K562 (cell line): ENCODE measurements around the gene ARHGAP29. TPM values are rescaled to one million over a fixed set of nuclear protein-coding genes. Genes with fewer than 3 reads are reported as not detected.
A peak's percentile ranks its signal among the peaks of the same experiment; 100 is the strongest.

ENCODE experiments used
- CREB1 ChIP-seq, 2 experiments: sonication (generic) in 1 of 2; formaldehyde crosslinking in 1 of 2; IDR thresholded peaks; 2 replicates each; pipeline versions ENCODE4 v1.6.1 to v1.8.0; 2012 to 2022; ENCODE audit warnings: inconsistent platforms in 1 of 2, mild to moderate bottlenecking in 1 of 2, missing genetic modification reagents in 1 of 2, moderate library complexity in 1 of 2
- CTBP1 ChIP-seq: fragments of 450-650 bp; IDR thresholded peaks from 2 replicates; pipeline ENCODE4 v1.6.1; 2016; ENCODE audit warnings: borderline replicate concordance
- CXXC5 ChIP-seq: fragments of 250-450 bp; sonication (Bioruptor Pico); IDR thresholded peaks from 2 replicates; pipeline ENCODE4 v1.8.0; 2022; ENCODE audit warnings: inconsistent platforms, mild to moderate bottlenecking, moderate library complexity
- ELF1 ChIP-seq: fragments of 200-800 bp; sonication (Bioruptor generic); IDR thresholded peaks from 2 replicates; pipeline ENCODE4 v1.6.1; 2016; ENCODE audit warnings: missing genetic modification characterization, missing compliant biosample characterization
- HNRNPLL ChIP-seq: fragments of 200-400 bp; formaldehyde crosslinking; IDR thresholded peaks from 2 replicates; pipeline ENCODE4 v1.6.1; 2017; ENCODE audit warnings: low read length, low read depth, mild to moderate bottlenecking; ENCODE audit not compliant: poor library complexity, severe bottlenecking
- MTA2 ChIP-seq: fragments of 450-650 bp; IDR thresholded peaks from 2 replicates; pipeline ENCODE4 v1.6.1; 2016; ENCODE audit warnings: low read depth
- NR2F6 ChIP-seq: fragments of 450-650 bp; formaldehyde crosslinking; IDR thresholded peaks from 2 replicates; pipeline ENCODE4 v1.4.0; 2020; ENCODE audit warnings: mild to moderate bottlenecking
- ZBTB1 ChIP-seq: sonication (generic); formaldehyde crosslinking; IDR thresholded peaks from 2 replicates; pipeline ENCODE4 v1.8.1; 2023; ENCODE audit warnings: missing genetic modification reagents, low read depth, mild to moderate bottlenecking, borderline replicate concordance
- ZNF407 ChIP-seq: fragments of 450-650 bp; IDR thresholded peaks from 2 replicates; pipeline ENCODE4 v1.6.1; 2016; ENCODE audit warnings: low read depth
- polyA plus RNA-seq, 8 experiments: library from polyadenylated mRNA; depleted of rRNA in 4 of 8; stranded (reverse) in 5 of 8; unstranded in 3 of 8; fragments of >200 nt; fragmentation: Nextera tagmentation in 2 of 8; fragmentation: Illumina TruSeq in 1 of 8; extraction: Ambion mirVana in 2 of 8; extraction: Trizol in 1 of 8; gene quantifications; 2 replicates each; pipeline versions ENCODE4 v1.2.1 to v1.2.3, GENCODE V29; 2011 to 2014; ENCODE audit warnings: inconsistent platforms in 1 of 8, missing spikeins in 1 of 8
- total RNA-seq, 7 experiments: library from RNA; depleted of rRNA in 6 of 7; stranded (reverse); fragments of >200 nt in 6 of 7; fragmentation: Illumina TruSeq in 2 of 7; extraction: Trizol in 2 of 7; gene quantifications; 2 replicates each; pipeline versions ENCODE4 v1.2.1 to v1.2.3, GENCODE V29; 2011 to 2021; ENCODE audit warnings: low replicate concordance in 1 of 7

ARHGAP29 gene
- total and polyA plus RNA-seq, 9 of the 15 experiments (the other 6 are each of a cell fraction or from before 2014, with no cell fraction given), result under 0.01 to 0.13 (median 0.02) TPM; not detected in 5

GRCh38 chr1:94237291-94238226, at the start of gene ARHGAP29 (continued):
- TF ChIP-seq CREB1 (IDR thresholded peaks at IDR 0.05) (peak; percentile 52; the same call in 1 of the 2 replicates), CREB1 (CRISPR knock-in tag; IDR thresholded peaks at IDR 0.05) (no peak), ZNF407 (peak; percentile 69; the same call in 1 of the 2 replicates), CTBP1 (0 out of 2 replicates have a peak, but pooled peaks have one; percentile 38), NR2F6 (CRISPR knock-in tag) (no peak), HNRNPLL (peak; percentile 77), ELF1 (no peak), ZBTB1 (CRISPR knock-in tag) (peak; percentile 94), CXXC5 (0 out of 2 replicates have a peak, but pooled peaks have one; percentile 19), MTA2 (no peak)
